ENCODE measurements around the gene SEC61A1. TPM values are rescaled to one million over a fixed set of nuclear protein-coding genes. Genes with fewer than 3 reads are reported as not detected.

Gene SEC61A1
- total RNA-seq, 1 donor from 2014 or later: 296 TPM

GRCh38 chr3:128053614-128054013 is 1.4 kb downstream of the SEC61A1 start:
- Mint-ChIP-seq H3K9me3 (ENCODE audit: unreplicated experiment) (no peaks in the 10 kb centered on the region), H3K36me3 (ENCODE audit: low read depth, unreplicated experiment) (peaks cover 19% of the 10 kb centered on the region), H3K27me3 (ENCODE audit: unreplicated experiment) (peaks cover 13% of the 10 kb centered on the region), H3K27ac (ENCODE audit: unreplicated experiment) (no peak overlapping the region), H3K4me3 (ENCODE audit: unreplicated experiment) (peak overlapping the region; percentile 97), H3K4me1 (ENCODE audit: unreplicated experiment) (peaks cover 36% of the 10 kb centered on the region)
- no peak for TF ChIP-seq CTCF (IDR thresholded peaks at IDR 0.05; ENCODE audit: unreplicated experiment)
- no peak for DNase-seq (ENCODE audit: low spot score)

GRCh38 chr3:128054367-128054766 is 2.1 kb downstream of the SEC61A1 start:
- Mint-ChIP-seq H3K4me3 (ENCODE audit: unreplicated experiment) (peak overlapping the region; percentile 97), H3K27me3 (ENCODE audit: unreplicated experiment) (peaks cover 13% of the 10 kb centered on the region), H3K4me1 (ENCODE audit: unreplicated experiment) (peaks cover 36% of the 10 kb centered on the region), H3K9me3 (ENCODE audit: unreplicated experiment) (no peaks in the 10 kb centered on the region), H3K27ac (ENCODE audit: unreplicated experiment) (peak overlapping the region; percentile 28), H3K36me3 (ENCODE audit: low read depth, unreplicated experiment) (peaks cover 26% of the 10 kb centered on the region)
- TF ChIP-seq CTCF (IDR thresholded peaks at IDR 0.05; ENCODE audit: unreplicated experiment): no peak
- DNase-seq (ENCODE audit: low spot score): no peak

GRCh38 chr3:128056258-128056657 is 4.0 kb downstream of the SEC61A1 start:
- Mint-ChIP-seq H3K27ac (ENCODE audit: unreplicated experiment) (no peak overlapping the region), H3K4me1 (ENCODE audit: unreplicated experiment) (peaks cover 32% of the 10 kb centered on the region), H3K36me3 (ENCODE audit: low read depth, unreplicated experiment) (peaks cover 40% of the 10 kb centered on the region), H3K4me3 (ENCODE audit: unreplicated experiment) (no peak overlapping the region), H3K27me3 (ENCODE audit: unreplicated experiment) (peaks cover 13% of the 10 kb centered on the region), H3K9me3 (ENCODE audit: unreplicated experiment) (no peaks in the 10 kb centered on the region)
- no peak for DNase-seq (ENCODE audit: low spot score)
- no peak for TF ChIP-seq CTCF (IDR thresholded peaks at IDR 0.05; ENCODE audit: unreplicated experiment)

- H3K4me1 Mint-ChIP-seq (ENCODE audit: unreplicated experiment): no peaks in the 10 kb centered on the region
- H3K36me3 Mint-ChIP-seq (ENCODE audit: low read depth, unreplicated experiment): peaks cover 53% of the 10 kb centered on the region
- peak overlapping the region; percentile 63 for H3K4me3 Mint-ChIP-seq (ENCODE audit: unreplicated experiment)
- DNase-seq (ENCODE audit: low spot score): no peak
- no peaks in the 10 kb centered on the region for H3K9me3 Mint-ChIP-seq (ENCODE audit: unreplicated experiment)
- no peak for TF ChIP-seq CTCF (IDR thresholded peaks at IDR 0.05; ENCODE audit: unreplicated experiment)
- no peak overlapping the region for H3K27ac Mint-ChIP-seq (ENCODE audit: unreplicated experiment)
- H3K27me3 Mint-ChIP-seq (ENCODE audit: unreplicated experiment): peaks cover 8% of the 10 kb centered on the region
Observed at GRCh38 chr3:128060473-128061381, 8.5 kb downstream of the SEC61A1 start.

Measured in endothelial cell (in vitro differentiated cells).